ENCODE data around the gene CREBBP.

The CREBBP gene

GRCh38 chr16:3737181-3737580 lies 143.3 kb downstream of the CREBBP start:
- TF ChIP-seq CTCF (IDR thresholded peaks at IDR 0.05; ENCODE audit: low read depth, low read length, missing control alignments), result no peak
- Histone ChIP-seq H3K4me3 (ENCODE audit: low read depth, low read length) (no peak overlapping the region), H3K36me3 (replicated peaks) (peaks cover 36% of the 10 kb centered on the region), H3K27me3 (replicated peaks) (no peaks in the 10 kb centered on the region), H3K27ac (no peak overlapping the region)
- in situ Hi-C loops (cut with HindIII; ENCODE audit: low pct_ligation_motif_present, low sequenced_read_pairs), result no loop called here
- no peak for DNase-seq

DNA sequence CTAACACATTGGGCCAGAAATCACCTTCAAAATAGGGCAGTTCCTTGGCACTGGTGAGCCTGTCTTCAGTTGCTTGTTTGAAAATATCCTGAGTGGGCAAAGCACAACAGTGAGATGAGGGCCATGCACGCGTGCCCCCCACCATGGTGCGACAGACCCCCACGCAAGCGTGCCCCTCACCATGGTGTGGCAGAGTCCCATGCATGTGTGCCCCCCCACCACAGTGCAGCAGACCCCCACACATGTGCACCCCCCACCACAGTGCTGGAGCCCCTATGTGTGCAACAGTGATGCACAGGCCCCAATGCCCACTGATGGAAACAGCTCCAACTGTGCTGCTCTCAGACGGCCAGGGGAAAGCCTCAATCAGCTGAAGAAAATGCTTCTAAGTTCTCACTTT lies 144.4 kb downstream of the CREBBP start:
- H3K36me3 ChIP-seq (replicated peaks), result peaks cover 45% of the 10 kb centered on the region

GRCh38 chr16:3735541-3735940 lies 145.0 kb downstream of the CREBBP start:
- H3K27me3 ChIP-seq (replicated peaks), result no peaks in the 10 kb centered on the region
- no peak for DNase-seq
- in situ Hi-C loops (cut with HindIII; ENCODE audit: low pct_ligation_motif_present, low sequenced_read_pairs), result no loop called here
- no peak overlapping the region for H3K27ac ChIP-seq
- no peak overlapping the region for H3K4me3 ChIP-seq (ENCODE audit: low read depth, low read length)
- peaks cover 51% of the 10 kb centered on the region for H3K36me3 ChIP-seq (replicated peaks)
- TF ChIP-seq CTCF (IDR thresholded peaks at IDR 0.05; ENCODE audit: low read depth, low read length, missing control alignments), result no peak

More for the DNA sequence above, 144.4 kb downstream of the CREBBP start:
- H3K4me3 ChIP-seq (ENCODE audit: low read depth, low read length), result no peak overlapping the region
- H3K27ac ChIP-seq, result no peak overlapping the region
- no peak for TF ChIP-seq CTCF (IDR thresholded peaks at IDR 0.05; ENCODE audit: low read depth, low read length, missing control alignments)
- DNase-seq, result no peak
- no peaks in the 10 kb centered on the region for H3K27me3 ChIP-seq (replicated peaks)
- in situ Hi-C loops (cut with HindIII; ENCODE audit: low pct_ligation_motif_present, low sequenced_read_pairs), result no loop called here

GRCh38 chr16:3734758-3735221 lies 145.7 kb downstream of the CREBBP start:
- Histone ChIP-seq H3K27me3 (replicated peaks) (no peaks in the 10 kb centered on the region), H3K27ac (no peak overlapping the region), H3K4me3 (ENCODE audit: low read depth, low read length) (no peak overlapping the region), H3K36me3 (replicated peaks) (peaks cover 55% of the 10 kb centered on the region)
- no peak for DNase-seq
- TF ChIP-seq CTCF (IDR thresholded peaks at IDR 0.05; ENCODE audit: low read depth, low read length, missing control alignments), result no peak
- in situ Hi-C loops (cut with HindIII; ENCODE audit: low pct_ligation_motif_present, low sequenced_read_pairs), result no loop called here

GRCh38 chr16:3734084-3734757 lies 146.3 kb downstream of the CREBBP start:
- Histone ChIP-seq H3K36me3 (replicated peaks) (peaks cover 54% of the 10 kb centered on the region), H3K27me3 (replicated peaks) (no peaks in the 10 kb centered on the region), H3K27ac (no peak overlapping the region), H3K4me3 (ENCODE audit: low read depth, low read length) (no peak overlapping the region)
- in situ Hi-C loops (cut with HindIII; ENCODE audit: low pct_ligation_motif_present, low sequenced_read_pairs), result no loop called here
- DNase-seq, result no peak
- TF ChIP-seq CTCF (IDR thresholded peaks at IDR 0.05; ENCODE audit: low read depth, low read length, missing control alignments), result no peak

DNA sequence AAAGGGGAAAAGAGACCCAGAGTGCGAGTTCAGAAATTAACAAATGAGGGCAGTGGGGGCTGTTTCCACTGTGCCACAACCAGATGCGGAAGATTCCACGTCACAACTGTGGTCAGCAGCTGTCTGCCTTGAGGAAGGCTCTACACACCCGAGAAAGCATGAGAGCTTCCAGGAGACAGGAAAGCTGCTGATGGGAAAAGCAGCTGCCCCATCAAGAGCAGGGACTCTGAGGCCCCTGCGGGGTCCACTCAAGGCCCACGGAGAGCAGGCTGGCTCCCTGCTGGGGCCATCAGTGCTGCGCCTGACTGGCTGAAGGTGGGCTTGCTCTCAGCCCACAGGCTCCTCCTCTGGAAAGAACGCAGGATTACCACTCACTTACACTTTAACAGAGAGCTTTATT lies 148.3 kb downstream of the CREBBP start:
- no peak for DNase-seq
- Histone ChIP-seq H3K27ac (no peak overlapping the region), H3K4me3 (ENCODE audit: low read depth, low read length) (no peak overlapping the region), H3K27me3 (replicated peaks) (no peaks in the 10 kb centered on the region), H3K36me3 (replicated peaks) (peaks cover 60% of the 10 kb centered on the region)
- in situ Hi-C loops (cut with HindIII; ENCODE audit: low pct_ligation_motif_present, low sequenced_read_pairs), result no loop called here
- no peak for TF ChIP-seq CTCF (IDR thresholded peaks at IDR 0.05; ENCODE audit: low read depth, low read length, missing control alignments)
